ENCODE results near the gene LDLRAD4.

The LDLRAD4 gene

GRCh38 chr18:13265008-13265910 lies 46.7 kb downstream of the LDLRAD4 start:
- peak; percentile 38 to 53 for DNase-seq (ENCODE audit: low read depth in 2 of 2)

GRCh38 chr18:13265911-13266217 lies 47.3 kb downstream of the LDLRAD4 start:
- DNase-seq (ENCODE audit: low read depth in 2 of 2), result no peak

GRCh38 chr18:13266218-13267100 lies 47.9 kb downstream of the LDLRAD4 start:
- DNase-seq (ENCODE audit: low read depth in 2 of 2), result peak in 1 of 2 donors; percentile 23

GRCh38 chr18:13267431-13267873 lies 48.9 kb downstream of the LDLRAD4 start:
- DNase-seq (ENCODE audit: low read depth in 2 of 2), result no peak

- no peak for DNase-seq (ENCODE audit: low read depth in 2 of 2)
Observed at GRCh38 chr18:13268158-13269012, 49.8 kb downstream of the LDLRAD4 start.

GRCh38 chr18:13269013-13269280 lies 50.4 kb downstream of the LDLRAD4 start:
- DNase-seq (ENCODE audit: low read depth in 2 of 2), result no peak

- DNase-seq (ENCODE audit: low read depth in 2 of 2), result no peak
Observed at GRCh38 chr18:13269521-13270011, 51.0 kb downstream of the LDLRAD4 start.

GRCh38 chr18:13270279-13270855 lies 51.8 kb downstream of the LDLRAD4 start:
- DNase-seq (ENCODE audit: low read depth in 2 of 2), result no peak

- DNase-seq (ENCODE audit: low read depth in 2 of 2), result no peak
Observed at GRCh38 chr18:13271302-13271911, 52.8 kb downstream of the LDLRAD4 start.

GRCh38 chr18:13272416-13272815 lies 53.9 kb downstream of the LDLRAD4 start:
- DNase-seq (ENCODE audit: low read depth in 2 of 2), result no peak

GRCh38 chr18:13273800-13274199 lies 55.2 kb downstream of the LDLRAD4 start:
- DNase-seq (ENCODE audit: low read depth in 2 of 2), result no peak

- no peak for DNase-seq (ENCODE audit: low read depth in 2 of 2)
Observed at GRCh38 chr18:13275075-13275474, 56.5 kb downstream of the LDLRAD4 start.

GRCh38 chr18:13276530-13277520 lies 58.3 kb downstream of the LDLRAD4 start:
- no peak for DNase-seq (ENCODE audit: low read depth in 2 of 2)

- DNase-seq (ENCODE audit: low read depth in 2 of 2), result no peak
Observed at GRCh38 chr18:13278062-13278630, 59.6 kb downstream of the LDLRAD4 start.

GRCh38 chr18:13279181-13280069 lies 60.9 kb downstream of the LDLRAD4 start:
- peak in 1 of 2 donors; percentile 37 for DNase-seq (ENCODE audit: low read depth in 2 of 2)

- no peak for DNase-seq (ENCODE audit: low read depth in 2 of 2)
Observed at GRCh38 chr18:13280070-13280795, 61.7 kb downstream of the LDLRAD4 start.

- DNase-seq (ENCODE audit: low read depth in 2 of 2), result no peak
Observed at GRCh38 chr18:13281406-13281805, 62.8 kb downstream of the LDLRAD4 start.

- DNase-seq (ENCODE audit: low read depth in 2 of 2), result no peak
Observed at GRCh38 chr18:13283746-13284145, 65.2 kb downstream of the LDLRAD4 start.

All from activated CD4-positive, alpha-beta T cell treated with anti-CD3 and anti-CD28 coated beads for 24 hours (primary cell).